Measurements from ENCODE around the gene OR2B2.
A peak's percentile ranks its signal among the peaks of the same experiment; 100 is the strongest.

The OR2B2 gene

DNA sequence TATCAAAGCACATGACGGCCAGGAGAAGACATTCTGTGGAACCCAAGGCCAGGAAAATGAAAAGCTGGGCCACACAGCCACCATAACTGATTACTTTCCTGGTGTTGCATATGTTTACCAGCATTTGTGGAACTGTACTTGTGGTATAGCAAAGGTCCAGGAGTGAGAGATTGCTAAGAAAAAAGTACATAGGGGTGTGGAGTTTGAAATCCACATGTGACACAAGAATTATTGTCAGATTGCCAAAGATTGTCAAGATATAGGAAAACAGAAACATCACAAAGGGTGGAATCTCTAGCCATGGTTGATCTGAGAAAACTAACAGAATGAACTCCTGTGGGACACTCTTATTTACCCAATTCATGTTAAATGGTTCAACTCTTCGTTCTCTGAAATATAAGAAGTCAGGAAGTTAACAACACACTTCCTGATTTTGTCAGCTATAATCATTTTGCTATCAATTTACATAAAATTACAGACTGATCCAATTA is at the start of gene OR2B2:
OR2B2 (minus strand) TSS at position 441 of the 491 bp plus-strand sequence; CDS start at position 364, 77 bp downstream.
- Histone ChIP-seq H3K79me2 (ENCODE audit: control insufficient read depth, low read length) (no peaks in the 10 kb centered on the region), H4K20me1 (ENCODE audit: control insufficient read depth, insufficient read depth, low read depth, low read length) (no peaks in the 10 kb centered on the region), H3K9me2 (replicated peaks; ENCODE audit: control insufficient read depth, low read length) (no peaks in the 10 kb centered on the region), H3F3A (ENCODE audit: control insufficient read depth, insufficient read depth) (no peaks in the 10 kb centered on the region; the same call in 1 of the 2 replicates), H3K27me3 (ENCODE audit: control insufficient read depth, low read length) (no peaks in the 10 kb centered on the region), H3K4me1 (ENCODE audit: control insufficient read depth, low read length) (peaks cover 5% of the 10 kb centered on the region; the same call in 1 of the 2 replicates), H3K4me3 (ENCODE audit: low read length) (no peak within 1 kb of the TSS), H3K9me3 (ENCODE audit: control insufficient read depth, insufficient read depth, low read length) (no peaks in the 10 kb centered on the region), H3K27ac (ENCODE audit: low read depth, low read length) (no peak within 1 kb of the TSS), H3K36me3 (ENCODE audit: control insufficient read depth, low read length) (no peaks in the 10 kb centered on the region), H3K4me2 (ENCODE audit: low read length) (no peak within 1 kb of the TSS)
- TF ChIP-seq, protein P1, sequence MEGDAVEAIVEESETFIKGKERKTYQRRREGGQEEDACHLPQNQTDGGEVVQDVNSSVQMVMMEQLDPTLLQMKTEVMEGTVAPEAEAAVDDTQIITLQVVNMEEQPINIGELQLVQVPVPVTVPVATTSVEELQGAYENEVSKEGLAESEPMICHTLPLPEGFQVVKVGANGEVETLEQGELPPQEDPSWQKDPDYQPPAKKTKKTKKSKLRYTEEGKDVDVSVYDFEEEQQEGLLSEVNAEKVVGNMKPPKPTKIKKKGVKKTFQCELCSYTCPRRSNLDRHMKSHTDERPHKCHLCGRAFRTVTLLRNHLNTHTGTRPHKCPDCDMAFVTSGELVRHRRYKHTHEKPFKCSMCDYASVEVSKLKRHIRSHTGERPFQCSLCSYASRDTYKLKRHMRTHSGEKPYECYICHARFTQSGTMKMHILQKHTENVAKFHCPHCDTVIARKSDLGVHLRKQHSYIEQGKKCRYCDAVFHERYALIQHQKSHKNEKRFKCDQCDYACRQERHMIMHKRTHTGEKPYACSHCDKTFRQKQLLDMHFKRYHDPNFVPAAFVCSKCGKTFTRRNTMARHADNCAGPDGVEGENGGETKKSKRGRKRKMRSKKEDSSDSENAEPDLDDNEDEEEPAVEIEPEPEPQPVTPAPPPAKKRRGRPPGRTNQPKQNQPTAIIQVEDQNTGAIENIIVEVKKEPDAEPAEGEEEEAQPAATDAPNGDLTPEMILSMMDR (IDR thresholded peaks at IDR 0.05; ENCODE audit: low read depth, low read length, poor library complexity, severe bottlenecking) = no peak
- TF ChIP-seq EZH2phosphoT487 (IDR thresholded peaks at IDR 0.05; ENCODE audit: borderline replicate concordance, low read length) = no peak

DNA sequence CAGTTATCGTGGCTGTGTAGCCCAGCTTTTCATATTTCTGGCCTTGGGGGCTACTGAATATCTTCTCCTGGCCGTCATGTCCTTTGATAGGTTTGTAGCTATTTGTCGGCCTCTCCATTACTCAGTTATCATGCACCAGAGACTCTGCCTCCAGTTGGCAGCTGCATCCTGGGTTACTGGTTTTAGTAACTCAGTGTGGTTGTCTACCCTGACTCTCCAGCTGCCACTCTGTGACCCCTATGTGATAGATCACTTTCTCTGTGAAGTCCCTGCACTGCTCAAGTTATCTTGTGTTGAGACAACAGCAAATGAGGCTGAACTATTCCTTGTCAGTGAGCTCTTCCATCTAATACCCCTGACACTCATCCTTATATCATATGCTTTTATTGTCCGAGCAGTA is 45.3 kb upstream of the OR2B2 start:
- no peaks in the 10 kb centered on the region for H3K9me3 ChIP-seq (ENCODE audit: control insufficient read depth, insufficient read depth, low read length)
- no peaks in the 10 kb centered on the region for H3K36me3 ChIP-seq (ENCODE audit: control insufficient read depth, low read length)
- H3K79me2 ChIP-seq (ENCODE audit: control insufficient read depth, low read length) = no peaks in the 10 kb centered on the region
- H4K20me1 ChIP-seq (ENCODE audit: control insufficient read depth, insufficient read depth, low read depth, low read length) = no peaks in the 10 kb centered on the region
- H3K4me2 ChIP-seq (ENCODE audit: low read length) = peak overlapping the region; percentile 18; the same call in 1 of the 2 replicates
- TF ChIP-seq EZH2phosphoT487 (IDR thresholded peaks at IDR 0.05; ENCODE audit: borderline replicate concordance, low read length) = no peak
- TF ChIP-seq, protein P1 (IDR thresholded peaks at IDR 0.05; ENCODE audit: low read depth, low read length, poor library complexity, severe bottlenecking) = no peak
- H3K9me2 ChIP-seq (replicated peaks; ENCODE audit: control insufficient read depth, low read length) = no peaks in the 10 kb centered on the region
- H3K27me3 ChIP-seq (ENCODE audit: control insufficient read depth, low read length) = no peaks in the 10 kb centered on the region
- H3K4me3 ChIP-seq (ENCODE audit: low read length) = no peak overlapping the region
- no peaks in the 10 kb centered on the region for H3F3A ChIP-seq (ENCODE audit: control insufficient read depth, insufficient read depth)
- H3K4me1 ChIP-seq (ENCODE audit: control insufficient read depth, low read length) = peaks cover 28% of the 10 kb centered on the region
- H3K27ac ChIP-seq (ENCODE audit: low read depth, low read length) = no peak overlapping the region

DNA sequence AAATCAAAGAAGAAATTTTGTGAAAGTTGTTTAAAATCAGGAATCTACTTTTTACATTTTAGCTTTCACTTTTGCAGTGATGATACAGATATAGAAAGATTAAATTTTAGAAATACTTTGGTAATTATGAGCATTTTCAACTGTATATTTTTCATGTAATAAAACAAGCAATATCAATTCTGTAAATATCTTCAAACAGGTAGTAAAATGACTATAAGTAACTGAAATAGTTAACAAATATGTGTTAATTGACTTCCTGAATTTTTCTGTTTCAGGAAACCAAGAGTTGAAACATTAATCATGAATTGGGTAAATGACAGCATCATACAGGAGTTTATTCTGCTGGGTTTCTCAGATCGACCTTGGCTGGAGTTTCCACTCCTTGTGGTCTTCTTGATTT is 44.7 kb upstream of the OR2B2 start, which contains the start of gene OR2B6:
OR2B6 (plus strand) TSS at position 301 of the 400 bp plus-strand sequence; CDS start at position 301, 0 bp downstream.
- Histone ChIP-seq H3K79me2 (ENCODE audit: control insufficient read depth, low read length) (no peaks in the 10 kb centered on the region), H4K20me1 (ENCODE audit: control insufficient read depth, insufficient read depth, low read depth, low read length) (no peaks in the 10 kb centered on the region), H3K36me3 (ENCODE audit: control insufficient read depth, low read length) (no peaks in the 10 kb centered on the region), H3K9me2 (replicated peaks; ENCODE audit: control insufficient read depth, low read length) (no peaks in the 10 kb centered on the region), H3K4me2 (ENCODE audit: low read length) (peak within 1 kb of the TSS; percentile 18; the same call in 1 of the 2 replicates), H3K27me3 (ENCODE audit: control insufficient read depth, low read length) (no peaks in the 10 kb centered on the region), H3K27ac (ENCODE audit: low read depth, low read length) (no peak within 1 kb of the TSS), H3K9me3 (ENCODE audit: control insufficient read depth, insufficient read depth, low read length) (no peaks in the 10 kb centered on the region), H3K4me1 (ENCODE audit: control insufficient read depth, low read length) (peaks cover 24% of the 10 kb centered on the region), H3F3A (ENCODE audit: control insufficient read depth, insufficient read depth) (no peaks in the 10 kb centered on the region), H3K4me3 (ENCODE audit: low read length) (no peak within 1 kb of the TSS)
- TF ChIP-seq, protein P1 (IDR thresholded peaks at IDR 0.05; ENCODE audit: low read depth, low read length, poor library complexity, severe bottlenecking) = no peak
- no peak for TF ChIP-seq EZH2phosphoT487 (IDR thresholded peaks at IDR 0.05; ENCODE audit: borderline replicate concordance, low read length)
